CD14-positive monocyte (primary cell): Measurements from ENCODE around the gene UBR3. TPM values are rescaled to one million over a fixed set of nuclear protein-coding genes. Genes with fewer than 3 reads are reported as not detected.

Source experiments
- DNase-seq, 3 donors: peaks; one replicate each; pipeline ENCODE4 v3.0.0-alpha.2; 2011 to 2022
- H2AFZ ChIP-seq: 2 replicates; pipeline ENCODE4 v1.6.0; 2012; ENCODE audit warnings: mild to moderate bottlenecking, low read depth, low read length, inconsistent platforms; ENCODE audit not compliant: insufficient read depth, poor library complexity, severe bottlenecking
- H3K27ac ChIP-seq, 2 donors: 1 replicate in 1 of 2; 2 replicates in 1 of 2; pipeline ENCODE4 v1.5.1; 2012 to 2013; ENCODE audit warnings: low read length in 2 of 2, control low read depth in 1 of 2, inconsistent platforms in 1 of 2, low read depth in 1 of 2, mild to moderate bottlenecking in 1 of 2
- H3K27me3 ChIP-seq, 2 donors: one replicate each; pipeline versions ENCODE4 v1.6.0 to v1.6.1; 2011 to 2013; ENCODE audit warnings: low read length in 2 of 2; ENCODE audit not compliant: control insufficient read depth in 2 of 2, insufficient read depth in 2 of 2
- H3K36me3 ChIP-seq, 2 donors: replicated peaks in 1 of 2; 1 replicate in 1 of 2; 2 replicates in 1 of 2; pipeline versions ENCODE4 v1.5.1 to v1.6.1; 2012 to 2013; ENCODE audit warnings: low read length in 2 of 2, control low read depth in 1 of 2, inconsistent platforms in 1 of 2, mild to moderate bottlenecking in 1 of 2; ENCODE audit not compliant: insufficient read depth in 2 of 2, control insufficient read depth in 1 of 2
- H3K4me1 ChIP-seq, 2 donors: 1 replicate in 1 of 2; 2 replicates in 1 of 2; pipeline versions ENCODE4 v1.5.1 to v1.6.1; 2012 to 2013; ENCODE audit warnings: low read length in 2 of 2, control low read depth in 1 of 2, inconsistent platforms in 1 of 2, mild to moderate bottlenecking in 1 of 2, moderate library complexity in 1 of 2; ENCODE audit not compliant: insufficient read depth in 2 of 2, control insufficient read depth in 1 of 2
- H3K4me2 ChIP-seq: replicated peaks from 2 replicates; pipeline ENCODE3; 2012; ENCODE audit warnings: low read length, moderate library complexity, mild to moderate bottlenecking; ENCODE audit not compliant: poor library complexity, severe bottlenecking; ENCODE audit errors: extremely low read depth
- H3K4me3 ChIP-seq, 3 experiments: fragments of 200-600 bp in 1 of 3; sonication (generic) in 1 of 3; replicated peaks in 1 of 3; 1 replicate in 2 of 3; 2 replicates in 1 of 3; pipeline ENCODE4 v1.5.1; 2011 to 2013; ENCODE audit warnings: low read length in 3 of 3, mild to moderate bottlenecking in 3 of 3, control low read depth in 2 of 3, low read depth in 2 of 3, inconsistent platforms in 1 of 3, moderate library complexity in 1 of 3
- H3K79me2 ChIP-seq: 2 replicates; pipeline ENCODE4 v1.6.0; 2012; ENCODE audit warnings: mild to moderate bottlenecking, control low read depth, inconsistent platforms, low read length, moderate library complexity; ENCODE audit not compliant: insufficient read depth
- H3K9ac ChIP-seq: 2 replicates; pipeline ENCODE4 v1.6.0; 2017; ENCODE audit warnings: low read length, mild to moderate bottlenecking; ENCODE audit not compliant: insufficient read depth, poor library complexity, severe bottlenecking
- H3K9me3 ChIP-seq, 2 donors: replicated peaks in 1 of 2; 1 replicate in 1 of 2; 2 replicates in 1 of 2; pipeline versions ENCODE4 v1.5.1 to v1.6.1; 2012 to 2013; ENCODE audit warnings: low read length in 2 of 2, control low read depth in 1 of 2; ENCODE audit not compliant: control insufficient read depth in 1 of 2, insufficient read depth in 1 of 2
- H4K20me1 ChIP-seq: 2 replicates; pipeline ENCODE4 v1.6.0; 2012; ENCODE audit warnings: mild to moderate bottlenecking, low read length, control low read depth, moderate library complexity; ENCODE audit not compliant: insufficient read depth
- H3K27ac Mint-ChIP-seq, 7 donors: one replicate each; pipeline ENCODE4 v1.8.0; 2020; ENCODE audit warnings: mild to moderate bottlenecking in 7 of 7, mixed read lengths in 7 of 7, moderate library complexity in 6 of 7, inconsistent platforms in 2 of 7
- H3K27me3 Mint-ChIP-seq, 3 donors: one replicate each; pipeline ENCODE4 v1.8.0; 2021 to 2022; ENCODE audit warnings: low read depth in 3 of 3, mild to moderate bottlenecking in 3 of 3, mixed read lengths in 3 of 3, moderate library complexity in 3 of 3, inconsistent platforms in 1 of 3
- H3K36me3 Mint-ChIP-seq, 2 donors: one replicate each; pipeline ENCODE4 v1.8.0; 2020; ENCODE audit warnings: mixed read lengths in 2 of 2, inconsistent platforms in 1 of 2, mild to moderate bottlenecking in 1 of 2
- H3K4me1 Mint-ChIP-seq: one replicate; pipeline ENCODE4 v1.8.0; 2020; ENCODE audit warnings: mild to moderate bottlenecking, mixed read lengths
- H3K4me3 Mint-ChIP-seq, 2 donors: one replicate each; pipeline ENCODE4 v1.8.0; 2020; ENCODE audit warnings: mild to moderate bottlenecking in 2 of 2, mixed read lengths in 2 of 2, moderate library complexity in 1 of 2
- H3K9me3 Mint-ChIP-seq, 7 donors: one replicate each; pipeline ENCODE4 v1.8.0; 2020 to 2022; ENCODE audit warnings: mixed read lengths in 7 of 7, mild to moderate bottlenecking in 6 of 7, moderate library complexity in 6 of 7, inconsistent platforms in 2 of 7
- WGBS: methylation state at CpG from one replicate; pipeline ENCODE4 v1.1.5; 2013; ENCODE audit warnings: missing lambda C conversion rate; ENCODE audit not compliant: insufficient coverage; 5-methylcytosine and 5-hydroxymethylcytosine counted together
- intact Hi-C, 2 donors: fragments of 100-400 bp; cut with micrococcal nuclease; formaldehyde crosslinking; loops; one replicate each; pipeline versions ENCODE4 v1.15.0 to v1.15.1; 2023
- polyA plus RNA-seq, 3 donors: library from polyadenylated mRNA; depleted of rRNA in 1 of 3; unstranded in 2 of 3; stranded (reverse) in 1 of 3; fragments of 300-500 nt in 2 of 3; fragments of >200 nt in 1 of 3; fragmentation: Illumina TruSeq in 2 of 3; gene quantifications; 1 replicate in 2 of 3; 2 replicates in 1 of 3; pipeline ENCODE4 v1.2.3, GENCODE V29; 2012 to 2021
- TF ChIP-seq, protein P1 (sequence below): fragments of 200-600 bp; IDR thresholded peaks from one replicate; pipeline ENCODE4 v1.8.0; 2022; ENCODE audit warnings: antibody characterized with exemption, mild to moderate bottlenecking

Gene UBR3
- polyA plus RNA-seq, 3 donors = 4.3 to 10.7 (median 4.7) TPM

DNA sequence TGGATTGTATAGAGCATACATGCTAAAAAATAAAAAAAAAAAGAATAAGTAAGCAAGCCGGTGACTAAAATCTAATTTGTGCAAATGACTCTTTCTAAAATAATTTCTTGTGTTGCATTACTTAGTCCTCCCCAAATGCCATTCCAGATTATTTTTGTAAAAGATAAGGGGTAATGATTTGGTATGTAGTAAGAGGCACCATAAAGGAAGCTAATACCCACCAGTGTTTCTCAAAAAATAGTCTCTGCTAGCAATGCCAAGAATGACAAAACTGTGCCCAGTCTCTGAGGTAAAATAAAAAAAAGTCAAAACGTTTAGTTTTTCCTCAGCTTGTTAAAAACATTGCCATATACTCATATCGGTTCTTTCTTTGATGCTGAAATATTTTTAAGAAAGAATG is 5.2 kb upstream of the UBR3 start:
- H3K27me3 Mint-ChIP-seq = peaks cover 0 to 2% (median 1%) of the 10 kb centered on the region in 3 donors
- peaks cover 12 to 20% of the 10 kb centered on the region in 2 donors for H3K36me3 ChIP-seq
- H3K9me3 ChIP-seq = no peaks in the 10 kb centered on the region
- peaks cover 24% of the 10 kb centered on the region for H3K4me1 Mint-ChIP-seq
- H3K36me3 Mint-ChIP-seq = peaks cover 22 to 39% of the 10 kb centered on the region in 2 donors
- peaks cover 0 to 8% (median 4%) of the 10 kb centered on the region in 7 donors for H3K9me3 Mint-ChIP-seq
- no peak overlapping the region for H3K4me3 Mint-ChIP-seq
- TF ChIP-seq, protein P1, sequence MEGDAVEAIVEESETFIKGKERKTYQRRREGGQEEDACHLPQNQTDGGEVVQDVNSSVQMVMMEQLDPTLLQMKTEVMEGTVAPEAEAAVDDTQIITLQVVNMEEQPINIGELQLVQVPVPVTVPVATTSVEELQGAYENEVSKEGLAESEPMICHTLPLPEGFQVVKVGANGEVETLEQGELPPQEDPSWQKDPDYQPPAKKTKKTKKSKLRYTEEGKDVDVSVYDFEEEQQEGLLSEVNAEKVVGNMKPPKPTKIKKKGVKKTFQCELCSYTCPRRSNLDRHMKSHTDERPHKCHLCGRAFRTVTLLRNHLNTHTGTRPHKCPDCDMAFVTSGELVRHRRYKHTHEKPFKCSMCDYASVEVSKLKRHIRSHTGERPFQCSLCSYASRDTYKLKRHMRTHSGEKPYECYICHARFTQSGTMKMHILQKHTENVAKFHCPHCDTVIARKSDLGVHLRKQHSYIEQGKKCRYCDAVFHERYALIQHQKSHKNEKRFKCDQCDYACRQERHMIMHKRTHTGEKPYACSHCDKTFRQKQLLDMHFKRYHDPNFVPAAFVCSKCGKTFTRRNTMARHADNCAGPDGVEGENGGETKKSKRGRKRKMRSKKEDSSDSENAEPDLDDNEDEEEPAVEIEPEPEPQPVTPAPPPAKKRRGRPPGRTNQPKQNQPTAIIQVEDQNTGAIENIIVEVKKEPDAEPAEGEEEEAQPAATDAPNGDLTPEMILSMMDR = no peak
- H3K27ac ChIP-seq = no peak overlapping the region
- no peak overlapping the region for H3K4me2 ChIP-seq
- no peak overlapping the region for H2AFZ ChIP-seq
- H3K4me1 ChIP-seq = peaks cover 15 to 25% of the 10 kb centered on the region in 2 donors
- H4K20me1 ChIP-seq = no peaks in the 10 kb centered on the region
- intact Hi-C loops = loop anchor here (10.0 kb wide), 3 partner anchors 113 to 247 kb away; partner anchors contain the start of genes FASTKD1 (in 1 of the 2) and PPIG (in 1 of the 2)
- H3K4me3 ChIP-seq = no peak overlapping the region
- no CpG with 5 or more reads among the region's 3 CpGs for WGBS
- no peaks in the 10 kb centered on the region for H3K27me3 ChIP-seq
- no peak overlapping the region for H3K27ac Mint-ChIP-seq
- DNase-seq = no peak
- no peak overlapping the region for H3K9ac ChIP-seq
- H3K79me2 ChIP-seq = peaks cover 29% of the 10 kb centered on the region

DNA sequence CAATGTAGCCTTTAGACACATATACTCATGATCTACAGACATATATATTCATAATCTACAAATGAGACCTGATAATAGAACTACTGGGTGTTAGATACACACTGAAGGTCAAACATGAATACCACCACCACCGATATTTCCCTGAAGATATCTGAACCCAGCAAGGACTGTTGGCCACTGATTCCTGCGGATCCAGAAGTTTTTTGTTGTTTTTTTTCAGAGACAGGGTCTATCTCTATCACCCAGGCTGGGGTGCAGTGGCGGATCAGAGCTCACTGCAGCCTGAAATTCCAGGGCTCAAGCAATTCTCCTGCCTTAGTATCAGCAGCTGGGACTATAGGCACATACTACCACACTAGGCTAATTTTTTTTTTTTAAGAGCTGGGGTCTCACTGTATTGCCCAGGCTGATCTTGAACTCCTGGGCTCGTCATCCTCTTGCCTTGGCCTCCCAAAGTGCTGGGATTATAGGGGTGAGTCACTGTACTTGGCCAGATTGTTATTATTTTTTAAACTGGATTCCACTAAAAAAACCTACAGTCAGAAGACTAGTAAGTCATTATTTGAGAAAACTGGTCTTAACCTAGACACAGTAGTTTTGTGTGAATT is 4.4 kb upstream of the UBR3 start:
- Histone ChIP-seq H3K9ac (no peak overlapping the region), H3K36me3 (peaks cover 9 to 16% of the 10 kb centered on the region in 2 donors), H3K4me1 (peaks cover 15 to 29% of the 10 kb centered on the region in 2 donors), H3K27ac (no peak overlapping the region), H3K79me2 (peaks cover 30% of the 10 kb centered on the region), H3K9me3 (no peaks in the 10 kb centered on the region), H3K27me3 (no peaks in the 10 kb centered on the region), H3K4me2 (no peak overlapping the region), H4K20me1 (peaks cover 1% of the 10 kb centered on the region), H2AFZ (no peak overlapping the region), H3K4me3 (no peak overlapping the region)
- no peak for DNase-seq
- Mint-ChIP-seq H3K27ac (no peak overlapping the region), H3K9me3 (peaks cover 0 to 1% (median 0%) of the 10 kb centered on the region in 7 donors), H3K4me1 (peaks cover 25% of the 10 kb centered on the region), H3K36me3 (peaks cover 15 to 31% of the 10 kb centered on the region in 2 donors), H3K27me3 (peaks cover 0 to 2% (median 1%) of the 10 kb centered on the region in 3 donors), H3K4me3 (no peak overlapping the region)
- intact Hi-C loops = loop anchor here (10.0 kb wide), 3 partner anchors 112 to 248 kb away; partner anchors contain the start of genes FASTKD1 (in 1 of the 2) and PPIG (in 1 of the 2)
- TF ChIP-seq, protein P1 = no peak
- WGBS = 100% methylated on average over 3 of the region's 4 CpGs
